Lower leg skin (tissue), 3 donors: ENCODE results near the gene STXBP6.

Source experiments
- POLR2A ChIP-seq, 2 donors: fragments of 450-650 bp; IDR thresholded peaks; one replicate each; pipeline ENCODE4 v1.6.1; 2016 to 2017; ENCODE audit warnings: antibody characterized with exemption in 2 of 2, mild to moderate bottlenecking in 1 of 2, moderate library complexity in 1 of 2
- TF ChIP-seq, protein P1 (sequence below), 3 donors: fragments of 450-650 bp; IDR thresholded peaks; one replicate each; pipeline ENCODE4 v1.5.1; 2016; ENCODE audit warnings: antibody characterized with exemption in 3 of 3, mild to moderate bottlenecking in 3 of 3, moderate library complexity in 2 of 3

GRCh38 chr14:25011095-25011494 lies 38.9 kb downstream of the STXBP6 start:
- TF ChIP-seq, protein P1, sequence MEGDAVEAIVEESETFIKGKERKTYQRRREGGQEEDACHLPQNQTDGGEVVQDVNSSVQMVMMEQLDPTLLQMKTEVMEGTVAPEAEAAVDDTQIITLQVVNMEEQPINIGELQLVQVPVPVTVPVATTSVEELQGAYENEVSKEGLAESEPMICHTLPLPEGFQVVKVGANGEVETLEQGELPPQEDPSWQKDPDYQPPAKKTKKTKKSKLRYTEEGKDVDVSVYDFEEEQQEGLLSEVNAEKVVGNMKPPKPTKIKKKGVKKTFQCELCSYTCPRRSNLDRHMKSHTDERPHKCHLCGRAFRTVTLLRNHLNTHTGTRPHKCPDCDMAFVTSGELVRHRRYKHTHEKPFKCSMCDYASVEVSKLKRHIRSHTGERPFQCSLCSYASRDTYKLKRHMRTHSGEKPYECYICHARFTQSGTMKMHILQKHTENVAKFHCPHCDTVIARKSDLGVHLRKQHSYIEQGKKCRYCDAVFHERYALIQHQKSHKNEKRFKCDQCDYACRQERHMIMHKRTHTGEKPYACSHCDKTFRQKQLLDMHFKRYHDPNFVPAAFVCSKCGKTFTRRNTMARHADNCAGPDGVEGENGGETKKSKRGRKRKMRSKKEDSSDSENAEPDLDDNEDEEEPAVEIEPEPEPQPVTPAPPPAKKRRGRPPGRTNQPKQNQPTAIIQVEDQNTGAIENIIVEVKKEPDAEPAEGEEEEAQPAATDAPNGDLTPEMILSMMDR (IDR thresholded peaks at IDR 0.05): no peak
- TF ChIP-seq POLR2A (IDR thresholded peaks at IDR 0.05): no peak
